ENCODE measurements around the gene PHYKPL.

GRCh38 chr5:178209334-178210072, 23.1 kb downstream of the PHYKPL start:
- TF ChIP-seq POLR2A (IDR thresholded peaks at IDR 0.05; ENCODE audit: low read length) (no peak), GATA1 (IDR thresholded peaks at IDR 0.05; ENCODE audit: low read depth, low read length) (no peak)

Data from erythroblast (primary cell).